Skin epidermis (tissue), 12 donors: ENCODE results near the gene CSMD2.

Experiments
- H3K27ac ChIP-seq, 21 experiments: fragments of 200-600 bp; sonication (generic) in 11 of 21; one replicate each; pipeline ENCODE4 v1.5.0; 2020; ENCODE audit warnings: mild to moderate bottlenecking in 3 of 21, inconsistent platforms in 2 of 21, moderate library complexity in 2 of 21
- H3K4me3 ChIP-seq, 7 experiments: fragments of 200-600 bp; sonication (generic) in 2 of 7; one replicate each; pipeline ENCODE4 v1.5.0; 2020; ENCODE audit warnings: inconsistent platforms in 2 of 7, mild to moderate bottlenecking in 2 of 7, moderate library complexity in 1 of 7

CSMD2 gene

GRCh38 chr1:33714421-33714820, 450.6 kb downstream of the CSMD2 start:
- H3K27ac ChIP-seq: no peak overlapping the region
- H3K4me3 ChIP-seq: no peak overlapping the region

DNA sequence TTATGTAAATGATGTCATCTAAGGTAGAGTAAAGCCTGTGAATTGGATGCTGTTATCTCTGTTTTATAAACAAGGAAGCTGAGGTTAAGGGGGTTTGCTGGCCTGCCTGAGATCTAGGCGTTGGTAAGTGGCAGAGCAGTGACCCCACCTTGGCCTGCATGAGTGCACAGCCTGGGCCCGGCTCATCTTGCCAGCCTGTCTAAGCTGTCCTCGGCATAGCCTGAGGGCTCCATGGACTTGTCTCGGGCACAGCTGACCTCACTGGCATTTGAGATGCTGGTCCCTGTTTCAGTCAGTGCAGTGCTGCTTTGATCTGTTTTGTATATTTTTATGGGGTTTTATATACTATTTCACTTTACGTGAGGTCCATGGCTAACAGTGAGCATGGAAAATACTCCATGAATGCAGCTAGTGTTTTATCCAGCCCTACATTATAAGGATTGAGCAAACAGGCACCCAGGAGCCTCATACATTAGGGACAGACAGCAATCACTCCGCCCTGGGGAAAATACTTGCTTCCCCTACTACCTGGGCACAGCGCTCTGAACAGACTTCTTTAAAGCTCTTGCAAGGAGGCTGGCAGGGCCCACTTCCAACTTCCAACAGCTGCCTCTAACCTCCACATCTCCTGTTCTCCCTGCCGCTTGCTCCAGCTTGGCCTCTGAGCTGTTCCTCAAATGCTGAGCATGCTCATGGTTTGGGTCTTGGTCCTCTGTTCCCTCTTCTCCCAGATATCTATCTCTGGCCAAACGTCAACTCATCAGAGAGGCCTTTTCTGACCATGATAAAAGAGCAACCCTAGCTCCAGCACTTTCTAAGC, 451.8 kb downstream of the CSMD2 start:
- no peak overlapping the region for H3K27ac ChIP-seq
- H3K4me3 ChIP-seq: no peak overlapping the region

GRCh38 chr1:33712186-33712585, 452.8 kb downstream of the CSMD2 start:
- Histone ChIP-seq H3K4me3 (no peak overlapping the region), H3K27ac (no peak overlapping the region)

DNA sequence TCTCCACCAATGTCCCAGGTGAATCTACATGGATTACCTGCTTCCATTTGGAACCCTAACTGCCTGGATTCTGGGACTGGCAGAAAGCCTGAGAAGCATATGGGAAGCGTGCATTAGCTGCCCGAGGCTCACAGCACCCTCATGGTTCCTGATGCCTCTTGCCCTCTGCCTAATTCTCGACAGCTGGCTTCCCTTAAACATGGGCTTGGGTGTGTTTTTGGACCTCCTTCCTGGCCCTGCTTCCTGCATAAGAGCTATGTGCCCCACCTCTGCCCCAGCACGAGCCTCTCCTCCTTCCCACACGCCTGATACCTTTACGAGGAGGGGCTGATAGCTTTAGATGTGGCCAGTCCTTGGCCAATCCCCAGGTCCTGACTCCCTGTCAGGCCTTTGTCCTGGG, 453.5 kb downstream of the CSMD2 start:
- Histone ChIP-seq H3K27ac (no peak overlapping the region), H3K4me3 (no peak overlapping the region)

- Histone ChIP-seq H3K27ac (no peak overlapping the region), H3K4me3 (no peak overlapping the region)
Observed at GRCh38 chr1:33710967-33711366, 454.1 kb downstream of the CSMD2 start.

DNA sequence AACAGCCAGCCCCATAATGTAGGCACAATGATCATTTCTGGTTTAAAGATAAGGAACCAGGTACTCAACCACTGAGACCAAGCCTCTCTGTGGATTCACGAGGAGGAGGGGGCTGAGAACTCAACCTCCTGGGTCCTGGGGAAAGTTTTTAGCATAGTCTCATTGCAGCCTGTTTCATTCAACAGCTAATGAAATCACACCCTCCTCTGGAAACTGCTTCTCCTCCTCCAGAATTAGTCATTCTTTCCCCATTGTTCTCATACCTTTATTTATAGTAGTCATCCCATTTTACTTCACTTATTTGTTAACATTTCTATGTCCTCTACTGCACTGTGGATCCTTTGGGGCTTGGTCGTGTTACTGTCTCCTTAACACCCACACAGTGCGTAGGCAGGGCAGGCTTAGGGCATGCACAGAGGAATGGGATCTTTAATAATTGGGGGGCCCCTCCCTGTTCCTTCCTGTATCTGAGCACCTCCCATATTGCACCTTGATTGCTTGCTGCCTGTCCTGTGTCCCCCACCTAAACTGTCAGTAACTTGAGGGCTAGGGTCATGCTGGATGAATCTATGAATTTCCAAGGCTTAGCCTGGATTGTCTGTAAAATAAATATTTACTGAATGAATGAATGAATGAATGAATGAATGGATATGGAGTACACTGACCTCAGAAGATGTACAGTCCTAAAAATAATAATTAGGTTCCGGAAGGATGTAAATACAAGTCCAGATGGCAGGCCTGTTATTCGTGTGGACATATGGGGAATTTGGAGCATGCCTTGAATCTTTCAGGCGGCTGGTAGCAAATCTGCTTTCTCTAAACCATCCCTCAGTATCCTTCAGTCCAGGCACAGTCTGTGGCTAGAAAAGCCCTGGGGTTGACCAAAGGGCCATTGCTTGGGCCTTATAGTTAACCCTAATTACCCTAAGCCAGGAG, 455.0 kb downstream of the CSMD2 start:
- Histone ChIP-seq H3K4me3 (no peak overlapping the region), H3K27ac (no peak overlapping the region)

- H3K4me3 ChIP-seq: no peak overlapping the region
- H3K27ac ChIP-seq: no peak overlapping the region
Observed at GRCh38 chr1:33709174-33709782, 455.8 kb downstream of the CSMD2 start.

- H3K4me3 ChIP-seq: no peak overlapping the region
- H3K27ac ChIP-seq: no peak overlapping the region
Observed at GRCh38 chr1:33706634-33707255, 458.3 kb downstream of the CSMD2 start.

- H3K4me3 ChIP-seq: no peak overlapping the region
Observed at GRCh38 chr1:33703464-33703863, 461.6 kb downstream of the CSMD2 start.

GRCh38 chr1:33698361-33699035, 466.5 kb downstream of the CSMD2 start:
- no peak overlapping the region for H3K27ac ChIP-seq
- no peak overlapping the region for H3K4me3 ChIP-seq

More at GRCh38 chr1:33703464-33703863, 461.6 kb downstream of the CSMD2 start:
- no peak overlapping the region for H3K27ac ChIP-seq

GRCh38 chr1:33697816-33698215, 467.2 kb downstream of the CSMD2 start:
- H3K4me3 ChIP-seq: no peak overlapping the region
- H3K27ac ChIP-seq: no peak overlapping the region

DNA sequence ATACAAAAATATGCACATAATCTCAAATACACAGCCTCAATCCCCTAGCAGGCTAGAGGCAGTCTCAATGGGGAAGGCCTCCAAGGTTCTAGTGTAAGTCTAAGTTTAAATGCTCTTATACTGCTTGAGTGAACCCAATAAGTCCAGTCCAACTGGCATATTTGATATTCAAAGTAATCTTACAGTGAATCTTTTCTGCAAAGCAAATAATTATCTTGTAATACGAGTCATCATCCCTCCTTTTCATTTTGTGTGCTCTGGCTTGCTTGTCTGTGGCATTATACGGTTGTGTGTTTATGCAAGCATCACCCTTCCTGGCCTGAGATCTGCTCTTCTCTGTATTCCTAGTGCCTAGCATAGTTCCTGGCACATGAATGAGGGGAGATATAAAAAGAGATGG, 468.1 kb downstream of the CSMD2 start:
- H3K4me3 ChIP-seq: no peak overlapping the region
- no peak overlapping the region for H3K27ac ChIP-seq

GRCh38 chr1:33696311-33696710, 468.7 kb downstream of the CSMD2 start:
- Histone ChIP-seq H3K27ac (no peak overlapping the region), H3K4me3 (no peak overlapping the region)

DNA sequence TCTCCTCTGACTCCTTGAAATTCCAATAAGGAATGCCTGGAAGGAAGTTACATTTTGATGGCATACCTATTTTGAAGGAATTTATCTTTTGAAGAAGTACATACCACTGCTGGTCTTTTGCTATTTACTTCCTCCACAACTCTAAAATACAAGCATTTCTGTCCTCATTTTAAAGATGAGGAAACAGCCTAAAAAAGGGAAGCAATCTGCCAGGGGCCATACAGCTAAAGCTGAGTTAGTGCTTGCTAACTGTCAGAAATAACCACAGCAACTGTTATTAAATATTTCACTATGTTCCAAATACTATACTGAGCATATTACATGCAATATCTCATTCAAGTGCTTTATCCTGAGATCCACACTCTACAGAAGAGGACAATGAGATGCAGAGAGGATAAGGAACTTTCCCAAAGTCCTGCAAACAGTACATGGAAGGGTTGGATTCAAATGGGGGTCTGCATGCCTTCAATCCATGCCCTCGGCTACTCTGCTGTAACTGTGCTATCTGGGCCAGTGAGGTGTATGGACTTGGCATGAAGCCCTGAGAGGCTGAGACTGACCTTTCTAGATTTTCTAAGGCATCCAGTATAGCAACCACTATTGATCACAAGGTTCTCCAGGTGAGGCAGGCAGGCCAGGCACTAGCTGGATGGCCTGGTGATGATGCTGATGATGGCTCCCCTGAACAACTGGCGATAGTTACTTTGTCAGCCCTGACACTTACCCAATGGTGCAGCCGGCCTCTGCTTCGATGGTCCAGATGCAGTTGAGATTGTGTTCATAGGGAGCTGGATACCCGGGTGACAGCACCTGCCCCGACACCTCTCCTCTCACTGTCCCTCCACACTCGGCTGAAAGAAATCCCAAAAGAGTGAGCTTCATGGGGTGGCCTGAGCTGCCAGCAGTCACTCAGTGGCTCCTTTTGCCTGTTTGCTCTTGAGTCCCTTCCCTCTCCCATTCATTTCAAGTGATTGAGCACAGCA, 472.5 kb downstream of the CSMD2 start:
- Histone ChIP-seq H3K27ac (no peak overlapping the region), H3K4me3 (no peak overlapping the region)

DNA sequence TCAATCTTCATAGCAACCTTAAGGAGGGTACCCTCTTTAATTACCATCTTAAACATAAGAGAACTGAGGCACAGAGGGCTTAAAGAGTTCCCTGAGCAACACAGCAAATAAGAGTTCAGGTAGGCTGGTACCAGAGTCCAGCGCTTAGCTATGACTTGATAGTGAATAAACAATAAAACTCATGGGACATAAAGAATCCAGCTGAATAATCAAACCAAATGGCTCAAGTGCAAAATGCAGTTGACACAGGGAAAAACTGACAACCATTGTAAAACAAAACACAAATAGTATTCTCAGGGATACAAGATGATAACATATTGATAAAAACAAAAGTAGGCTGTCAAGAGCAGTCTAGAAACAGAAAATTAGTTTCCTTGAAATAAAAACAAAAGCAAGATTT, 478.0 kb downstream of the CSMD2 start:
- Histone ChIP-seq H3K27ac (no peak overlapping the region), H3K4me3 (no peak overlapping the region)

DNA sequence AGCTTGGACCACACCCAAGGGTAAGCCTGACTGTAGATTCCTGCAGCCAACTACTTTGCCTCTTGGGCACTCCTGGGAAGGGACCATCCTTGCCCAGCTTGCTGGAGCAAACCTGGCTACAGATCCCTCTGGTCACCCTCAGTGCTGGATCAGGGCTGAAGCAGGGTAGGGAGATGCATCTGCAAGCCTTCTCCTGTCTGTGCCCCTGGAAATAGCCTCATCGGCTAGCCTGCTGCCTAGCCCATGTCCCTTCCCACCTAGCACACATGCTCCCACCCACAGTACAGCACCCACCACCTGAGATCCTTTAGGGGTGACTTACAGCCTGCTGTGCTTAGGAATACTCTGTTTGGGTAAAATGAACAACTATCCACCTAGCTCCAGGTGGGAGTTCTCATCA, 478.5 kb downstream of the CSMD2 start:
- no peak overlapping the region for H3K27ac ChIP-seq
- H3K4me3 ChIP-seq: no peak overlapping the region

- no peak overlapping the region for H3K4me3 ChIP-seq
- no peak overlapping the region for H3K27ac ChIP-seq
Observed at GRCh38 chr1:33685256-33685655, 479.8 kb downstream of the CSMD2 start.

GRCh38 chr1:33684396-33685179, 480.4 kb downstream of the CSMD2 start:
- H3K27ac ChIP-seq: no peak overlapping the region
- no peak overlapping the region for H3K4me3 ChIP-seq
